Measurements from ENCODE around the gene EXOC3.

GRCh38 chr5:485946-486491 lies 43.0 kb downstream of the EXOC3 start:
- TF ChIP-seq ELF4 (IDR thresholded peaks at IDR 0.05) (no peak), SUZ12 (IDR thresholded peaks at IDR 0.05) (no peak), LEF1 (IDR thresholded peaks at IDR 0.05; ENCODE audit: borderline replicate concordance) (no peak), FOXM1 (IDR thresholded peaks at IDR 0.05; ENCODE audit: borderline replicate concordance) (no peak), SP1 (IDR thresholded peaks at IDR 0.05) (no peak), ZNF384 (IDR thresholded peaks at IDR 0.05) (no peak), NFRKB (IDR thresholded peaks at IDR 0.05) (no peak), CTBP1 (IDR thresholded peaks at IDR 0.05; ENCODE audit: borderline replicate concordance) (no peak), ARNT (IDR thresholded peaks at IDR 0.05) (no peak), FOXK2 (IDR thresholded peaks at IDR 0.05) (no peak), BHLHE40 (IDR thresholded peaks at IDR 0.05; ENCODE audit: borderline replicate concordance) (no peak), TARDBP (IDR thresholded peaks at IDR 0.05) (no peak), FOXA1 (IDR thresholded peaks at IDR 0.05) (no peak)
- TF ChIP-seq, protein P1, sequence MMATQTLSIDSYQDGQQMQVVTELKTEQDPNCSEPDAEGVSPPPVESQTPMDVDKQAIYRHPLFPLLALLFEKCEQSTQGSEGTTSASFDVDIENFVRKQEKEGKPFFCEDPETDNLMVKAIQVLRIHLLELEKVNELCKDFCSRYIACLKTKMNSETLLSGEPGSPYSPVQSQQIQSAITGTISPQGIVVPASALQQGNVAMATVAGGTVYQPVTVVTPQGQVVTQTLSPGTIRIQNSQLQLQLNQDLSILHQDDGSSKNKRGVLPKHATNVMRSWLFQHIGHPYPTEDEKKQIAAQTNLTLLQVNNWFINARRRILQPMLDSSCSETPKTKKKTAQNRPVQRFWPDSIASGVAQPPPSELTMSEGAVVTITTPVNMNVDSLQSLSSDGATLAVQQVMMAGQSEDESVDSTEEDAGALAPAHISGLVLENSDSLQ (IDR thresholded peaks at IDR 0.05), result no peak
